DMS114 treated with DMSO at 0.1 percent for 48 hours (cell line): ENCODE results near the gene RTP5.
"Not testable (repeated sequence)": the region's sequence is repeated elsewhere in the genome, so short reads cannot be mapped to it uniquely, and the experiment has no call there.

Source experiments
- DNase-seq: peaks from one replicate; lab custom pipeline; 2025; ENCODE audit not compliant: unreplicated experiment; lab: John Stamatoyannopoulos, UW

Gene RTP5

DNA sequence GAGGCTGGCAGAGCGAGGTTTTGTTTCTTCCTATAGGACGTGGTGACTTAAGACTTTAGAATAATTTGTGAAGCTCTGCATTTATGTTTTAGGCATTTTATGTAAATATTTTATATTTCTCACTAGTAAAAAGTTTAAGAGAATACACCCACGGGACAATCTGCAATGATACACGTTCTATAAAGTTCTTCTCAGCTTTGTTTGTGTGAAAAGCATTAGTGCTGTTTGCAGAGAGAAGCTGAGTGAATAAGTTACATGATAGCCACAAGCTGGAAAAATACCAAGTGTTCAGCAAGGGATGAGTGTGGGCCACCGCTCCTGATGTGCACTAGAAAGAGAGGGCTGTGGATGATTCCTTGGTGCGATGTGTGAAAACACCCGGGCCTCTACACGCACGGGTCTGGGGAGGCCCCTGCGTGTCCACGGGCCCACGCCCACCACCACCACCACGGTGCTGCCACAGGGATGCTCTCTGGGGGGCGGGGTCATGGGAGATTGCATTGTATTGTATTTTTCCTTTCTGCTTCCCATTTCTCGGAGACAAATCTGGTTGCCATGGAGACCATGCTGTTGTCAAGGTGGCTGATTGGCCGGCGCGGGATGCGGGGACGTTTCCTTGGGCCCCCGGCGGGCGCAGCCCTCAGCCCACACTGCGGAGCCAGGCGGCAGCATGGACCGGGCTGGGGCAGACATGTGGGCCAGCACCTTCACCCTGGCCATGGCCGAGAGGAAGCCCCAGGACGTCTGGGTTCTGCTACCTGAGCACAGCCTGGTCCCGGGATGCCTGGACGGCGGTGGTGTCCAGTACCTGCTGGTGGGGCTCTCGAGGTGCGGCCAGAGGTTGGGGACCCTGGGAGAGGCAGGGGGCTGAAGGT, at the start of gene RTP5:
Gene RTP5, plus strand, starts transcription at position 643 of the 875 bp plus-strand sequence. Its CDS starts 28 bp downstream, at position 671.
- no peak for DNase-seq

DNA sequence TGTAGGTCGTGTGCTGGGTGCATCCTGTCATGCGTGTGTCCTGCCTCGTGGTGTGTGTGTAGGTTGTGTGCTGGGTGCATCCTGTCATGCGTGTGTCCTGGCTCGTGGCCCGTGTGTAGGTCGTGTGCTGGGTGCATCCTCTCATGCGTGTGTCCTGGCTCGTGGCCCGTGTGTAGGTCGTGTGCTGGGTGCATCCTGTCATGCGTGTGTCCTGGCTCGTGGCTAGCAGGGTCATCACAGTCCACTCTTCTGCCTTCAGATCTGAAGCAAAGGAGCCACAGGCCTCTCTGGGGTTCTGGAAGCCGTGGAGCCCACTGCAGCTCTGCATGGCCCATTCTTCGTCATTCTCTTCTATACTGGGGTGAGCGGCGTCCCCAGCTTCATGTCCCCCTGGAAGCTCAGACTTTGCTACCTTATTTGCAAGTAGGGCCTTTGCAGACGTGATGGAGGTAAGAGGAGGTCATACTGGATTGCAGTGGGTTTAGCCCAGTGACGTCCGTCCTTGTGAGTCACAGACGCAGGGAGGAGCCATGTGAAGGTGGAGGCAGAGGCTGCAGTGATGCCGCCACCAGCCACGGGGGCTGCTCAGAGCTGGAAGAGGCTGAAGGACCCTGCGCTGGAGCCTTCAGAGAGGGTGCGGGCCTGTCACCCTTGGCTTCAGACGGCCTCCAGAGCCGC, 49.4 kb upstream of the RTP5 start:
- not testable (repeated sequence) for DNase-seq

DNA sequence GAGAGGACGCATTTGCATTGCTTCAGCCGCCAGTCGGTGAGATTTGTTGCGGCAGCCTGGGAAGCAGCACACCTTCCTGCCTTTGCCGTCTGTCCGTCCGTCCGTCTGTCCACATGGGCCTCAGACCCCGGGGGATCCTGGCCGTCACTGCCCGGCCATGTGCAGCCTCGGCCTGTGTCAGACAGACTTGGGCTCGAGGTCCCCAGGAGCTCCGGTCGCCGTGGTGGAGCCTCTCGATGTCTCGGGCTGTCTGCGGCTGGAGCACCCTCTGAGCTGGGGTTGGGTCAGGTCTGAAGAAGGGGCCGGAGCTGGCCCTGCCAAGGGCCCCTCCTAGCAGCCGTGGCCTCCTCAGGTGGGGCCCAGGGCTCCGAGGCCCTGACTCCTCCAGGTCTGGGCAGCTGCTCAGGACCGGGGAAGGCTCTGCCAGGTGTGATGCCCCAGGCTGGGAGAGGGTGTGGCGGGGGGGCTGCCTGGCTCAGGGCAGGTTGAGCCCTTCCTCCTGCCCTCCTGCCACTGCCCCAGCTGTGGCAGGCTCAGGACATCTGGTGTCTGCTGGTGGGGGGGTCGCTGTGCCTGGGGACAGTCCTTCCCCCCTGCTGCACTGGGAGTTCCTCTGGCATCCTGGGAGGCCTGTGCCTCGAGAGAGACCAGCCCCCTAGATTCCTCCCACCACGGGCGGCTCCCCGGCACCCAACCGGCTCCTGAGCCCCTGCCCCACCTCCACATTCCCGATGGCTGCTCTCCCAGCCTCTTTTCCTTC, 48.7 kb upstream of the RTP5 start:
- no peak for DNase-seq

DNA sequence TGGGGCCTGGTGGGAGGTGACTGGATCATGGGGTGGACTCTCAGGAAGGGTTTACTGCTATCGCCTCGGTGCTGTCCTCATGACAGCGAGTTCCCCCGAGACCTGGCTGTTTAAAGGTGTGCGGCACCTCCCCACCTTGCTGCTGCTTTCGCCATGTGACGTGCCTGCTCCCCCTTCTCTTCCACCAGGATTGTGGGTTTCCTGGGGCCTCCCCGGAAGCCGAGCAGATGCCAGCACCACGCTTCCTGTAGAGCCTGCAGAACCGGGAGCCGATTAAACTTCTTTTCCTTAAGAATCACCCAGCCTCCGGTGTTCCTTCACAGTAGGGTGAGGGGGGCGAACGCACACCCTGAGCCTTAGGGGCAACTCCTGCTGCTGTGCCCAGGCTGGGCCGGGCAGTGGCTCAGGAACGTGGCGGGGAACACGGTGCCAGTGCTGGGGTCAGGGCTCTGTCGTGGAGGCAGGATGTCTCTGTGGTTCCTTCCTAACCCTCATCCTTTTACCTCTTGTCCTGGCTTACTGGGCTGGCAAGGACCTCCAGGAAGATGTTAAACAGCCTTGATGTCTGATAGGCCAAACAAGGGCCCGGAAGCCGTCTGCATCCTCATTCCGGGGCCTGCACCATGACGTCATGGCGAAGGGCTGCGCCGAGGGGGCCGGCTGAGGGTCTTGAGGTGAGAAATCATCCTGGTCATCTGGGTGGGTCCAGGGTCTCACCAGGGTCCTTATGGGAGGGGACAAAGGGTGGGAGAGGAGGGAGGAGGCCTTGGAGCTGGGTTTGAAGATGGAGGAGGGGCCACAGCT, 47.9 kb upstream of the RTP5 start:
- DNase-seq, result no peak

DNA sequence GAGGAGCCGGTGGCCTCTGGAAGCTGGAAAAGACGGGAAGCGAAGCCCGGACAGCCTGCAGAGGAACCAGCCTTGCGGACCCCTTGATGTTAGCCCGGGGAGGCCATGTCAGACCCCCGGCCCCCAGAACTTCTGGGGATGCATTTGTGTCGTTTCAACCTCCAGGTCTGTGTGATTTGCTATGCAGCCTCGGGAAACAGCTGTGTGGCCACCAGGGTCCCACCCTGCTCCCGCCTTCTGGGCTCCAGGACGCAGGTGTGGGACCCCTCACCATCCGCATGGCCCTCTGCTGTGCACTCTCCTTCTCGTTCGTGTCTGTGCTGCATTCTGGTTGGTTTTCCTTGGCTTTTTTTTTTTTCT, 47.3 kb upstream of the RTP5 start:
- DNase-seq, result no peak

DNA sequence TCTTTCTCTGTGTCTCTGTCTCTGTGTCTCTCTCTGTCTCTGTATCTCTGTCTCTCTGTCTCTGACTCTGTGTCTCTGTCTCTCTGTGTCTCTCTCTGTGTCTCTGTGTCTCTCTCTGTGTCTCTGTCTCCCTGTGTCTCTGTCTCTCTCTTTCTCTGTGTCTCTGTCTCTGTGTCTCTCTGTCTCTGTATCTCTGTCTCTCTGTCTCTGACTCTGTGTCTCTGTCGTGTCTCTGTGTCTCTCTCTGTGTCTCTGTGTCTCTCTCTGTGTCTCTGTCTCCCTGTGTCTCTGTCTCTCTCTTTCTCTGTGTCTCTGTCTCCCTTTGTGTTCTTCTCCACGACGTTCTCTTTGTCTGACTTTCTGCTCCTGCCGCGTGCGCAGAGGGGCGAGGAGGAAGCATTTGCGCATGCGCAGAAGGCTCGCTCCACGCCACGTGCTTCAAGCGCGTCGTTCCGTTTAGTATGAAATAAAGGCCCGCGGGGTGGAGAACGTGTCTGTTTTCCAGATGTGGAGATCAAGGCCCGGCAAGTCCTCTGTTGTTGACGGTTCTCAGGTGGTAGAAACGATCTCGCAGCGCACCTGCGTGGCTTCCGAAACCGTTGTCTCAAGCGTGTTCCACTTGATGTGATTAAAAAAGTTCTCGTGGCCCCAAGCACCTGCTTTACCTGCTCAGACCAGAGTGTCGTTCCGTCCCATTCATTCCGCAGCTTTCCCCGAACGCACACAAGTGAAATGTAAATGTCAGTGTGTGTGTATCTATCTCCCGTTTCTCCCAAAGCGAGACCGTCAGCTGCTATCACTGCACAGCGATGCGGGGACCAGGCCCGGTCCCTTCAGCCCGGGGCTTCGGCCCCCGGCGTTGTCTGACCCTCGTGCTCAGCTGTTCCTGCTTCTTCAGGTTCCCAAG, 45.7 kb upstream of the RTP5 start:
- not testable (repeated sequence) for DNase-seq

DNA sequence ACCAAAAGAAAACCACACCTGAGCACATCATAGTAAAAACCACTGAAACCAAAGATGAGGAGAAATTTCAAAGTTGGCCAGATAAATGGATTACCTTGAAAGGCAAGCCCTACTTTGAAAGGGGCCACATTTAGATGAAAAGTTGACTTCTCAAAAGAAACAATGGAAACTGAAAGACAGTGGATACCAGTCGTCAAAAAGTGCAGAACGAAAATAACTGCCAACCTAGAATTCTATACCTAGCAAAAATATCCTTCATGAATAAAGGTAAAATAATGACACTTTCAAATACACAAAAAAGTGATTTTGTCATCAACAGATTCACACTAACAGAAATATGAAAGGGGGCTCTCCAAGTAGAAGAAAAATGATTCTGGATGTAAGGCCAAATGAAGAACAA, 42.1 kb upstream of the RTP5 start:
- DNase-seq, result no peak

DNA sequence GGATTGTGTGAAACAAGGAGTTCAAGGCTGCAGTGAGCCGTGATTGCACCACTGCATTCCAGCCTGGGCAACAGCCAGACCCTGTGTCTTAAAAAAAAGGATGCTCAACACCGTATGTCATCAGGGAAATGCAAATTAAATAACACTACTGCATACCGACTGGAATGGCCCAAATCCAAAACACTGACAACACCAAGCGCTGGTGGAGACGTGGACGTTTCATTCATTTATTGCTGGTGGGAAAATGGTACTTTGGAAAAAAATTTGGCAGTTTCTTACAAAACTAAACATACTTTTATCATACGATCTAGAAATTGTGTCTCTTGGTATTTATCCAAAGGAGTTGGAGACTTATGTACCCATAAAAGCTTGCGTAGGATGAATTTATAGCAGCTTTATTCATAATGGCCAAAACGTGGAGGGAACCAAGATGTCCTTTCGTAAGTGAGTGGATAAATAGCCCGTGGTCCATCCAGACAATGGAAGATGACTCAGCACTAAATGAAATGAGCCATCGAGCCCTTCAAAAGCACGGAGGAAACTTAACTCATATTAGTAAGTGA, 36.3 kb upstream of the RTP5 start:
- no peak for DNase-seq

DNA sequence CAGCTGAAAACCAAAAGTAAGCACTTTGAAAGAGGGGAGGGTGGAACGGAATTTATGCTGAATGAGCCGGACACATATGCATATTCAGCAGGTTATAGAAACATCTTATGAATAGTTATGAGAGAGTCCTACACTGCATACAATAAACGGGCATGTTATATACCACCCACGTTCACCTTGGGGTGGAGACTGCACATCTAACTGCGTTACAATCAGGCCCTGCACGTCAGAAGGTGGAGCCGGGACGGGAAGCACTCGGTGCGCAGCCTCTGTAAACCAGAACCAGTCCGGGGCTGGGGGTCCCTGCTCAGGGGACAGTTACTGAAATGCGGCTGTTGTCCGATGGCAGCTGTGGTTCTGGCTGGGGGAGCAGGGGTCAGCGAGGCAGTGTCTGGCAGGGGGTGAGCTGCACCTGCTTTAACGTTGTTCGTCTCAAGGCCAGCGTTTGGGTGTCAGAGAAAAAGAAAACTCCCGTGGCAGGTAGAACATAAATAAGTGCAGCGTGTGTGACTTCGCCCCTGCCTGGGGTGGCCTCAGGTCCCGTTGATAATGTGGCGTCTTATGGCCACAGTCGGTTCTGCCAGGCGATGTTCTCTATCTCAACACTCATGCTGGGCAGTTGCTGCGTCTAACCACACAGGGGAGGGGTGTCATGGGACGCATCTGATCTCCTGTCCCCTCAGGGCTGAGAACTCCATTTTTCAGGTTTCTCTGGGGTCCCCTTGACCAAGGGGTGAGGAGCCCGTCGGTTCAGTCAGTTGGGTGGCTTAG, 35.6 kb upstream of the RTP5 start:
- not testable (repeated sequence) for DNase-seq

DNA sequence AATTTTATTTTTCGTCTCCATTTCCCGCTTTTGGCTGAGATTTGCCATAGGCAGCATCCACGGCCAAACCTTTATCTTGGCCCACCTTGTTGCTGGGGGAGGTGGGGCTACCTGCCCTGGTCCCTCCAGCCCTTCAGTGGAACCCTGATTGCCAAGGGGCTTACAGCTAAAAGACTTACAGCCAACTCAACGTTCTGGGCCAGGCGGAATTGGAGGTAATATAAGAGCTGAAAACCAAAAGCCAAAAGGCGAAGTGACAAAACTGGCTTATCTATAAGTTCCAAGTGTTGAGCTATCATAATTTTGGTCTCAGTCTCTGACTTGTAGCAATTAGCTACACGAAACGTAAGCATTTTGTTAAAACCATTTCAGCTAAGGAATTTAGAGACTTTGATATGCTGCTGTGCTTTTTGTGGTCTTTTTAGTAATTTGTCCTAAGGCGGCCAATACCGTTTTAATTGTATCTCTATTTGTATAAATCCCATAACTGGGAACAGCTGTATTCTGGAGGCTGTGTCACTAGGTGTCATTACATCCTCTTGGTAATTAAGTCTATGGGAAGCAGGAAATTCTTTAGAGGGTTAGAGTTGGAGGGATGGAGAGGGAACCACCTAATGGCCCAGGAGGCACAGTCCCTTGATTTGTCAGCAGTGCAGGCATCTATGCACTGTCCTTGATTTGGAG, 34.9 kb upstream of the RTP5 start:
- no peak for DNase-seq

DNA sequence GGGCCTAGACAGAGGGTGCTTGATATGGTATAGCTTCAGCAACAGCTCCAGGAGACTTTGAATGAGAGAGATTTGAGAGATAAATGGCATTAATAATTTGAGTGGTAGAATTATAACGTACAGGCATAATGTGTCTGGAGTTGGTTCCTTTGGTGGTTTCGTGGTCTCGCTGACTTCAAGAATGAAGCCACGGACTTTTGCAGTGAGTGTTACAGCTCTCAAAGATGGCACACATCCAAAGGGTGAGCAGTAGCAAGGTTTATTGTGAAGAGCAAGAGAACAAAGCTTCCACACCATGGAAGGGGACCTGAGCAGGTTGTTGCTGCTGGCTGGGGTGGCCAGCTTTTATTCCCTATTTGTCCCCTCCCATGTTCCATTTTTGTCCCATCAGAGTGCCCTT, 33.9 kb upstream of the RTP5 start:
- DNase-seq, result no peak

DNA sequence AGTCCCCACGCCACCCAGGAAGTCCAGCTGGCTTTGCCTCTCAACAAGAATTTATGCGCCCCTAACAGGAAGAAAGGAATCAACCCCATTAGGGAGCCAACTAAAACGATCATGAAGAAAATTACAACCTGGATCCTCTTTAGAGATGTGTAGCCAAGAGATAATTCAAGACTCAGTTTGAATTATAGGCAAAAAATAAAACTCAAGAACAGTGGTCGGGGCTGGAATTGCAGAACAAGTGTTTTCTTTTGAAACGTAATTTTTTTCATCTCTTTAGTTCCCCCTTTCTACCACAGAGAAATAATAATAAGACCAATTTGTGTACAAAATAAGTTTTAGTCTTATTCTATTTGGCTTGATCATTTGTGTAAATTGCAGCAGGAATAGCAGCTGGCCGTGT, 33.2 kb upstream of the RTP5 start:
- peak; percentile 11 for DNase-seq

DNA sequence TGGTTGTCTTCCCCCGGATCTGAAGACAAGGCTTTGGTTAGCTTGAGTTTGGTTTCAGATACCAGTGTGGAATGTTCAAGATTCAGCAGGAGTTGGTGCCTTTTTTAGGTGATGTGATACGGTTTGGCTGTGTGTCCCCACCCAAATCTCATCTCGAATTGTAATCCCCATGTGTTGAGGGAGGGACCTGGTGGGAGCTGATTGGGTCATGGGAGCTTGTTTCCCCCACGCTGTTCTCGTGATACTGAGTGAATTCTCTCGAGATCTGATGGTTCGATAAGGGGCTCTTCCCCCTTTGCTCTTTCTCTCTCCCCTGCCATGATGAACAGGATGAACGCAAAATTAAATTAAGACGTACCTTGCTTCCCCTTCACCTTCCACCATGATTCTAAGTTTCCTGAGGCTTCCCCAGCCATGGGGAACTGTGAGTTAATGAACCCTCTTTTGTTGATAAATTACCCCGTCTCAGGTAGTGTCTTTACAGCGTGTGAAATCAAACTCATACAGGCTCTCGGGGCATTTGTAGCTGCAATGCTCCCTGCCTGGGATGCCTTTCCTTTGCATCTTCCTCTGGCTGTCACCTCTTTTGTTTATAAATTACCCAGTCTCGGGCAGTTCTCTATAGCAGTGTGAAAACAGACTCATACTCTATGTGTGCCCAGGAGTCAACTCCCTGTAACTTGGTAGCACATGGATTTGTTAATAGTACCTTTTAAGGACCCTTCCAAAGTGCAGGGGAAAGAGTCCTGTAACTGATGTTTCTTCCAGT, 32.1 kb upstream of the RTP5 start:
- no peak for DNase-seq

DNA sequence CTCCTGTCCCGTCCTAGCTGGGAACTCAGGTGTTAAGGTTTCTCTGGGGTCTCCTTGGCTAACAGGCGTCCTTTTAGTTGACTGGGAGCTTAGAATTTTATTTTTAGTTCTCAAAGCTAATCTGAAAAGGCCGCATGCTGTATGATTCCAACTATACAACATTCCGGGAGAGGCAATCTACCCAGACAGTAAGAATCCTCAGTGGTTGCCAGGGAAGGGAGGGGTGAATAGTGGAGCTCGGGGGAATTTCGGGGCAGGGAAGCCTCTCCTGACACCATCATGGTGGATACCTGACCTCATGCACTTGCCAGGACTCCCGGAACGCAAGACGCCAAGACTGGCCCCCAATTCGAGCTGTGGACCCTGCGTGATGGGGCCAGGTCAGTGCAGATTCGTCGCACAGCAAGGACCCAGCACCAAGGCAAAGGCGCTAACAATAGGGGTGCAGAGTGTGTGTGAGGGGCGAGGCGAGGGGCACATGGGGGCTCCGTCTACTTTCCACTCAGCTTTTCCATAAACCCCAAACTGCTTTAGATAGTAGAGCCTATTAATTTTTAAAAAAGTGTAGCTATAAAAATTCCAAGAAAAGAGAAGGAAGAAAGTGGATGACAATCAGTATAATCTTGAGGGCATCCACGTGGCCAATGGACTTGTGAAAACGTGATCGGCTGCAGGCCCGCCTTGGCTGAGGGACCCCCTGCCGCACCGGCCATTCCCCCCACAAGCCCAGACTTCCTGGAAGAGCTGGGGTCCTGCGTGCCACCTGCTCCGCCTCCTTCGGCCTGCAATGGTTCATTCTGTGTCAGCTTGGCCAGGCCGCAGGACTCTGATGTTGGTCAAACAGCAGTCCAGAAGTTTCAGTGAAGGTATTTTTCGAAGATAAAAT, 28.1 kb upstream of the RTP5 start:
- DNase-seq, result no peak

DNA sequence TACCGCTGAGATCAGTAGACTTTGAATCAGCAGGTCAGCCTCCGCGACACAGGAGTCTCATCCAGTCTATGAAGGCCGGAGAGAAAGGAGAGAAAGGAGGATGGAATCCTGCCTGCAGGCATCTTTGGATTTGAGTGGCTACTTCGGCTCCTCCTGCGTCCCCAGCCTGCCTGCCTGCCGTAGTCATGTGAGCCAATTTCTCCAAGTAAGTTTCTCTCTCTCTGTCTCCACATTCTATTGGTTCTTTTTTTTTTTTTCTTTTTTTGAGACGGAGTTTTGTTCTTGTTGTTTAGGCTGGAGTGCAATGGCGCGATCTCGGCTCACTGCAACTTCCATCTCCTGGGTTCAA, 27.5 kb upstream of the RTP5 start:
- DNase-seq, result no peak

DNA sequence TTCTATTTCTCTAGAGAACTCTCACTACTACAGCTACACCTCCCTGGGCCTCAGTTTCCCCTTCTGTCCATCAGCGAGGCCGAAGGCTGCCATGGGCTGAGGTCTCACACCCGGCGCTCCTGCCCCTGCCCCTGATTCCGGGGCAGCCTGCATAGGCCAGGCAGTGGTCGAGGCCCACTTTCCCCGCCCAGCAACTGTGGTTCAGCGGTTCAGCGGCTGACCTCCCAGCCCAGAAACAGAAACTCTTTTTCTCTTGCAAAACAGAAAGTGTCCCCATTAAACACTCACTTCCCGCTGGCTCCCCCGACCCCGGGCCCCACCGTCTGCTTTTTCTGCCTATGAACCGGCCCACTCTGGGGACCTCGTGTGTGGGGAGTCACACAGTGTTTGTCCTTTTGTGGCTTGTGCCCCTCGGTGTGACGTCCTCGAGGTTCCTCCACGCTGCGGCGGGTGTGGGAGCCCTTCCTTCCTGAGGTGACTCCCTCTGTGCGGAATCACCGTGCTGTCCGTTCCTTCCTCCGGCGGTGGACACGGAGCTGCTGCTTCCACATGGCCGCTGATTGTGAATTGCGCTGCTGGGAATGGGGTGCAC, 26.8 kb upstream of the RTP5 start:
- no peak for DNase-seq
